Measurements from ENCODE around the gene ADRM1. TPM values are rescaled to one million over a fixed set of nuclear protein-coding genes. Genes with fewer than 3 reads are reported as not detected.

Gene ADRM1
- total and polyA plus RNA-seq, 10 donors = 60.5 to 112 (median 79.2) TPM

- Histone ChIP-seq H3K9me3 (no peaks in the 10 kb centered on the region), H3K27ac (no peak overlapping the region), H3K36me3 (peaks cover 0 to 95% (median 60%) of the 10 kb centered on the region in 6 donors), H3K4me3 (no peak overlapping the region), H3K27me3 (replicated peaks in 1 of 7) (no peaks in the 10 kb centered on the region), H3K4me1 (peaks cover 0 to 31% (median 6%) of the 10 kb centered on the region in 6 donors)
- no peak for DNase-seq
- WGBS, 5 donors = 88 to 94% (median 93%) methylated on average over 20 to 26 of the region's 26 CpGs
- no peak for TF ChIP-seq POLR2AphosphoS5 (IDR thresholded peaks at IDR 0.05)
- TF ChIP-seq POLR2A (IDR thresholded peaks at IDR 0.05) = no peak
- no peak for TF ChIP-seq CTCF (IDR thresholded peaks at IDR 0.05 in 8 of 11, conservative IDR thresholded peaks at IDR 0.05 in 3 of 11)
- intact Hi-C loops (cut with DNase I; ENCODE audit: low total_unique reads) = no loop called here
Measured at GRCh38 chr20:62313021-62313420, 10.2 kb downstream of the ADRM1 start.

GRCh38 chr20:62313460-62314338, 10.9 kb downstream of the ADRM1 start:
- 90 to 95% (median 93%) methylated on average over 44 to 55 of the region's 55 CpGs for WGBS, 5 donors
- no peaks in the 10 kb centered on the region for H3K27me3 ChIP-seq (replicated peaks in 1 of 7)
- TF ChIP-seq POLR2AphosphoS5 (IDR thresholded peaks at IDR 0.05) = no peak
- H3K27ac ChIP-seq = no peak overlapping the region
- no peak overlapping the region for H3K4me3 ChIP-seq
- H3K36me3 ChIP-seq = peaks cover 0 to 93% (median 53%) of the 10 kb centered on the region in 6 donors
- no peaks in the 10 kb centered on the region for H3K9me3 ChIP-seq
- intact Hi-C loops (cut with DNase I; ENCODE audit: low total_unique reads) = no loop called here
- DNase-seq = no peak
- peaks cover 0 to 25% (median 5%) of the 10 kb centered on the region in 6 donors for H3K4me1 ChIP-seq

- Histone ChIP-seq H3K9me3 (no peaks in the 10 kb centered on the region), H3K4me1 (peaks cover 0 to 25% (median 5%) of the 10 kb centered on the region in 6 donors), H3K27ac (no peak overlapping the region), H3K4me3 (no peak overlapping the region), H3K36me3 (peaks cover 0 to 93% (median 47%) of the 10 kb centered on the region in 6 donors), H3K27me3 (replicated peaks in 1 of 7) (no peaks in the 10 kb centered on the region)
- intact Hi-C loops (cut with DNase I; ENCODE audit: low total_unique reads) = no loop called here
- DNase-seq = no peak
- WGBS, 5 donors = 91 to 95% (median 93%) methylated on average over 12 of the region's 12 CpGs
- TF ChIP-seq POLR2A (IDR thresholded peaks at IDR 0.05) (no peak), POLR2AphosphoS5 (IDR thresholded peaks at IDR 0.05) (no peak)
Measured at GRCh38 chr20:62314339-62314638, 11.5 kb downstream of the ADRM1 start.

- Histone ChIP-seq H3K4me1 (peaks cover 0 to 24% (median 5%) of the 10 kb centered on the region in 6 donors), H3K9me3 (no peaks in the 10 kb centered on the region), H3K4me3 (no peak overlapping the region), H3K36me3 (peaks cover 0 to 93% (median 48%) of the 10 kb centered on the region in 6 donors), H3K27ac (no peak overlapping the region), H3K27me3 (replicated peaks in 1 of 7) (no peaks in the 10 kb centered on the region)
- 88 to 96% (median 91%) methylated on average over 5 to 25 of the region's 25 CpGs for WGBS, 5 donors
- DNase-seq = no peak
- intact Hi-C loops (cut with DNase I; ENCODE audit: low total_unique reads) = no loop called here
- TF ChIP-seq POLR2AphosphoS5 (IDR thresholded peaks at IDR 0.05) = peak in 1 of 3 donors; percentile 43
- no peak for TF ChIP-seq POLR2A (IDR thresholded peaks at IDR 0.05)
- TF ChIP-seq CTCF (IDR thresholded peaks at IDR 0.05 in 8 of 11, conservative IDR thresholded peaks at IDR 0.05 in 3 of 11) = no peak
Measured at GRCh38 chr20:62314711-62315302, 12.0 kb downstream of the ADRM1 start.

GRCh38 chr20:62315773-62316172, 13.0 kb downstream of the ADRM1 start:
- DNase-seq = no peak
- H3K9me3 ChIP-seq = no peaks in the 10 kb centered on the region
- peaks cover 0 to 93% (median 48%) of the 10 kb centered on the region in 6 donors for H3K36me3 ChIP-seq
- intact Hi-C loops (cut with DNase I; ENCODE audit: low total_unique reads) = no loop called here
- no peak overlapping the region for H3K4me3 ChIP-seq
- no peak overlapping the region for H3K27ac ChIP-seq
- WGBS, 5 donors = 91 to 94% (median 94%) methylated on average over 6 to 12 of the region's 12 CpGs; no CpG with 5 or more reads in 1 of the 5 donors
- peaks cover 0 to 15% (median 2%) of the 10 kb centered on the region in 6 donors for H3K4me1 ChIP-seq
- no peaks in the 10 kb centered on the region for H3K27me3 ChIP-seq (replicated peaks in 1 of 7)
- TF ChIP-seq POLR2AphosphoS5 (IDR thresholded peaks at IDR 0.05) (no peak), POLR2A (IDR thresholded peaks at IDR 0.05) (no peak), CTCF (IDR thresholded peaks at IDR 0.05 in 8 of 11, conservative IDR thresholded peaks at IDR 0.05 in 3 of 11) (no peak)

All from spleen (tissue), 11 donors.